Right hindlimb (tissue), 1 donor: ENCODE data around the gene PRKN.

ENCODE experiments used
- DNase-seq: peaks from one replicate; pipeline ENCODE4 v3.0.0-alpha.2; 2018

The PRKN gene

GRCh38 chr6:162435071-162435470, 292.5 kb downstream of the PRKN start:
- no peak for DNase-seq

GRCh38 chr6:162421004-162421403, 306.6 kb downstream of the PRKN start:
- DNase-seq, result no peak

- peak; percentile 56 for DNase-seq
Observed at GRCh38 chr6:162416831-162417537, 310.6 kb downstream of the PRKN start.

GRCh38 chr6:162416307-162416706, 311.3 kb downstream of the PRKN start:
- no peak for DNase-seq

GRCh38 chr6:162409741-162410691, 317.6 kb downstream of the PRKN start:
- no peak for DNase-seq

- DNase-seq, result no peak
Observed at GRCh38 chr6:162408826-162409535, 318.6 kb downstream of the PRKN start.

- no peak for DNase-seq
Observed at GRCh38 chr6:162404951-162405350, 322.6 kb downstream of the PRKN start.

GRCh38 chr6:162403031-162403430, 324.5 kb downstream of the PRKN start:
- DNase-seq, result no peak

- DNase-seq, result peak; percentile 49
Observed at GRCh38 chr6:162395181-162395580, 332.4 kb downstream of the PRKN start.

GRCh38 chr6:162390961-162391811, 336.4 kb downstream of the PRKN start:
- peak; percentile 82 for DNase-seq

- DNase-seq, result no peak
Observed at GRCh38 chr6:162389343-162390085, 338.1 kb downstream of the PRKN start.

- no peak for DNase-seq
Observed at GRCh38 chr6:162388383-162388777, 339.2 kb downstream of the PRKN start.

GRCh38 chr6:162387718-162388382, 339.7 kb downstream of the PRKN start:
- no peak for DNase-seq

- no peak for DNase-seq
Observed at GRCh38 chr6:162385980-162386379, 341.6 kb downstream of the PRKN start.

GRCh38 chr6:162379757-162380409, 347.7 kb downstream of the PRKN start:
- DNase-seq, result no peak

GRCh38 chr6:162377735-162378134, 349.8 kb downstream of the PRKN start:
- DNase-seq, result no peak

- no peak for DNase-seq
Observed at GRCh38 chr6:162373868-162374267, 353.7 kb downstream of the PRKN start.

GRCh38 chr6:162373192-162373591, 354.4 kb downstream of the PRKN start:
- DNase-seq, result no peak

- no peak for DNase-seq
Observed at GRCh38 chr6:162372106-162372505, 355.5 kb downstream of the PRKN start.

GRCh38 chr6:162371121-162371520, 356.4 kb downstream of the PRKN start:
- DNase-seq, result no peak
